ENCODE measurements around the gene ATP13A4. TPM values are rescaled to one million over a fixed set of nuclear protein-coding genes. Genes with fewer than 3 reads are reported as not detected.

The ATP13A4 gene
- total RNA-seq, 1 donor from 2014 or later = 2.0 TPM

GRCh38 chr3:193502871-193503270 lies 51.8 kb downstream of the ATP13A4 start:
- no peak for TF ChIP-seq CTCF (IDR thresholded peaks at IDR 0.05; ENCODE audit: unreplicated experiment)
- peaks cover 2% of the 10 kb centered on the region for H3K4me1 Mint-ChIP-seq
- no peak overlapping the region for H3K27ac Mint-ChIP-seq

GRCh38 chr3:193499801-193500485 lies 54.8 kb downstream of the ATP13A4 start:
- H3K4me3 Mint-ChIP-seq = no peak overlapping the region
- H3K36me3 Mint-ChIP-seq = no peaks in the 10 kb centered on the region
- H3K9me3 Mint-ChIP-seq = peaks cover 4% of the 10 kb centered on the region
- no peak for TF ChIP-seq CTCF (IDR thresholded peaks at IDR 0.05; ENCODE audit: unreplicated experiment)
- no peak overlapping the region for H3K27ac Mint-ChIP-seq
- peaks cover 20% of the 10 kb centered on the region for H3K27me3 Mint-ChIP-seq (ENCODE audit: low read depth)
- peaks cover 2% of the 10 kb centered on the region for H3K4me1 Mint-ChIP-seq
- DNase-seq (ENCODE audit: low spot score in 2 of 2, unreplicated experiment in 2 of 2) = no peak

More at GRCh38 chr3:193502871-193503270, 51.8 kb downstream of the ATP13A4 start:
- Mint-ChIP-seq H3K27me3 (ENCODE audit: low read depth) (peaks cover 12% of the 10 kb centered on the region), H3K36me3 (no peaks in the 10 kb centered on the region), H3K9me3 (no peaks in the 10 kb centered on the region), H3K4me3 (no peak overlapping the region)
- no peak for DNase-seq (ENCODE audit: low spot score in 2 of 2, unreplicated experiment in 2 of 2)

- Mint-ChIP-seq H3K4me3 (no peak overlapping the region), H3K4me1 (peaks cover 2% of the 10 kb centered on the region), H3K27ac (no peak overlapping the region)
Observed at GRCh38 chr3:193499136-193499770, 55.4 kb downstream of the ATP13A4 start.

GRCh38 chr3:193498215-193498614 lies 56.5 kb downstream of the ATP13A4 start:
- TF ChIP-seq CTCF (IDR thresholded peaks at IDR 0.05; ENCODE audit: unreplicated experiment) = no peak
- peaks cover 2% of the 10 kb centered on the region for H3K4me1 Mint-ChIP-seq
- peaks cover 4% of the 10 kb centered on the region for H3K9me3 Mint-ChIP-seq

More at GRCh38 chr3:193499136-193499770, 55.4 kb downstream of the ATP13A4 start:
- Mint-ChIP-seq H3K36me3 (no peaks in the 10 kb centered on the region), H3K9me3 (peaks cover 4% of the 10 kb centered on the region), H3K27me3 (ENCODE audit: low read depth) (peaks cover 20% of the 10 kb centered on the region)
- no peak for TF ChIP-seq CTCF (IDR thresholded peaks at IDR 0.05; ENCODE audit: unreplicated experiment)
- DNase-seq (ENCODE audit: low spot score in 2 of 2, unreplicated experiment in 2 of 2) = no peak

GRCh38 chr3:193496658-193497057 lies 58.0 kb downstream of the ATP13A4 start:
- Mint-ChIP-seq H3K4me3 (no peak overlapping the region), H3K36me3 (no peaks in the 10 kb centered on the region), H3K27me3 (ENCODE audit: low read depth) (peaks cover 15% of the 10 kb centered on the region), H3K4me1 (peaks cover 2% of the 10 kb centered on the region), H3K27ac (no peak overlapping the region), H3K9me3 (peaks cover 4% of the 10 kb centered on the region)
- no peak for TF ChIP-seq CTCF (IDR thresholded peaks at IDR 0.05; ENCODE audit: unreplicated experiment)
- no peak for DNase-seq (ENCODE audit: low spot score in 2 of 2, unreplicated experiment in 2 of 2)

More at GRCh38 chr3:193498215-193498614, 56.5 kb downstream of the ATP13A4 start:
- H3K27me3 Mint-ChIP-seq (ENCODE audit: low read depth) = peaks cover 16% of the 10 kb centered on the region
- H3K36me3 Mint-ChIP-seq = no peaks in the 10 kb centered on the region
- no peak overlapping the region for H3K27ac Mint-ChIP-seq
- no peak for DNase-seq (ENCODE audit: low spot score in 2 of 2, unreplicated experiment in 2 of 2)
- no peak overlapping the region for H3K4me3 Mint-ChIP-seq
